CD4-positive, alpha-beta memory T cell (primary cell): ENCODE measurements around the gene PDE4D. TPM values are rescaled to one million over a fixed set of nuclear protein-coding genes. Genes with fewer than 3 reads are reported as not detected.
"Not testable (repeated sequence)": the region's sequence is repeated elsewhere in the genome, so short reads cannot be mapped to it uniquely, and the experiment has no call there.

ENCODE experiments used
- CTCF ChIA-PET: fragments of 350-600 bp; sonication (Branson Sonifier 250); formaldehyde crosslinking; loops from one replicate; lab custom pipeline; 2021; ENCODE audit warnings: inconsistent platforms; ENCODE audit not compliant: partially characterized antibody; lab: Charles Lee
- POLR2A ChIA-PET: fragments of 350-600 bp; sonication (Branson Sonifier 250); formaldehyde crosslinking; loops from one replicate; lab custom pipeline; 2021; ENCODE audit not compliant: partially characterized antibody; lab: Charles Lee
- DNase-seq, 5 donors: peaks; one replicate each; pipeline versions ENCODE4 v3.0.0 to v3.0.0-alpha.2; 2020 to 2022; ENCODE audit warnings: mixed read lengths in 1 of 5
- H3K27ac ChIP-seq: one replicate; pipeline ENCODE4 v1.7.0; 2013; ENCODE audit warnings: low read depth, low read length
- H3K27me3 ChIP-seq: 2 replicates; pipeline ENCODE4 v1.7.0; 2013; ENCODE audit warnings: mild to moderate bottlenecking, low read length, moderate library complexity; ENCODE audit not compliant: insufficient read depth
- H3K36me3 ChIP-seq: 2 replicates; pipeline ENCODE4 v1.7.0; 2013; ENCODE audit warnings: mild to moderate bottlenecking, low read length, moderate library complexity; ENCODE audit not compliant: insufficient read depth
- H3K4me1 ChIP-seq: 2 replicates; pipeline ENCODE4 v1.7.0; 2013; ENCODE audit warnings: mild to moderate bottlenecking, low read length, moderate library complexity; ENCODE audit not compliant: insufficient read depth
- H3K4me3 ChIP-seq, 2 donors: one replicate each; pipeline ENCODE4 v1.7.0; 2013; ENCODE audit warnings: low read length in 2 of 2, mild to moderate bottlenecking in 1 of 2
- H3K9me3 ChIP-seq, 2 donors: one replicate each; pipeline ENCODE4 v1.7.0; 2013; ENCODE audit warnings: low read length in 2 of 2, control low read depth in 1 of 2; ENCODE audit not compliant: control insufficient read depth in 1 of 2
- H3K27ac Mint-ChIP-seq, 7 donors: one replicate each; pipeline ENCODE4 v1.8.0; 2020 to 2021; ENCODE audit warnings: mixed read lengths in 7 of 7, mild to moderate bottlenecking in 6 of 7, inconsistent platforms in 3 of 7, moderate library complexity in 3 of 7
- H3K27me3 Mint-ChIP-seq, 2 donors: one replicate each; pipeline ENCODE4 v1.8.0; 2020 to 2021; ENCODE audit warnings: mixed read lengths in 2 of 2
- H3K36me3 Mint-ChIP-seq, 2 donors: one replicate each; pipeline ENCODE4 v1.8.0; 2020 to 2021; ENCODE audit warnings: mixed read lengths in 2 of 2, inconsistent platforms in 1 of 2, mild to moderate bottlenecking in 1 of 2
- H3K4me1 Mint-ChIP-seq, 4 donors: one replicate each; pipeline ENCODE4 v1.8.0; 2020 to 2021; ENCODE audit warnings: mixed read lengths in 4 of 4, mild to moderate bottlenecking in 1 of 4
- H3K4me3 Mint-ChIP-seq, 8 donors: one replicate each; pipeline ENCODE4 v1.8.0; 2020 to 2021; ENCODE audit warnings: mixed read lengths in 8 of 8, mild to moderate bottlenecking in 7 of 8, moderate library complexity in 6 of 8, inconsistent platforms in 3 of 8
- H3K9me3 Mint-ChIP-seq, 8 donors: one replicate each; pipeline ENCODE4 v1.8.0; 2020 to 2021; ENCODE audit warnings: mixed read lengths in 8 of 8, mild to moderate bottlenecking in 5 of 8, inconsistent platforms in 3 of 8, moderate library complexity in 1 of 8
- intact Hi-C: fragments of 100-400 bp; cut with micrococcal nuclease; formaldehyde crosslinking; loops from one replicate; pipeline ENCODE4 v1.15.1; 2023
- polyA plus RNA-seq, 2 donors: library from polyadenylated mRNA; unstranded; fragments of 300-500 nt; fragmentation: Illumina TruSeq; gene quantifications; one replicate each; pipeline ENCODE4 v1.2.3, GENCODE V29; 2021
- total RNA-seq, 2 experiments: library from RNA; stranded (reverse); gene quantifications; one replicate each; pipeline ENCODE4 v1.2.3, GENCODE V29; 2021

The PDE4D gene
- total and polyA plus RNA-seq, 4 experiments from 2014 or later = 12.3 to 49.7 (median 30.3) TPM

- intact Hi-C loops = no loop called here
- H3K4me1 Mint-ChIP-seq = no peaks in the 10 kb centered on the region
- H3K9me3 Mint-ChIP-seq = peaks cover 0 to 3% (median 0%) of the 10 kb centered on the region in 8 donors
- Histone ChIP-seq H3K9me3 (no peaks in the 10 kb centered on the region), H3K27me3 (no peaks in the 10 kb centered on the region), H3K4me3 (no peak overlapping the region), H3K4me1 (no peaks in the 10 kb centered on the region), H3K27ac (no peak overlapping the region), H3K36me3 (no peaks in the 10 kb centered on the region)
- H3K27me3 Mint-ChIP-seq = peaks cover 0 to 3% of the 10 kb centered on the region in 2 donors
- H3K4me3 Mint-ChIP-seq = no peak overlapping the region
- DNase-seq = no peak
- ChIA-PET CTCF (no interaction called here), POLR2A (no interaction called here)
- H3K27ac Mint-ChIP-seq = no peak overlapping the region
- no peaks in the 10 kb centered on the region for H3K36me3 Mint-ChIP-seq
Observed at GRCh38 chr5:59583151-59583809, 310.2 kb downstream of the PDE4D start.

GRCh38 chr5:59582746-59583145, 310.8 kb downstream of the PDE4D start:
- Histone ChIP-seq H3K27ac (no peak overlapping the region), H3K4me3 (no peak overlapping the region), H3K4me1 (no peaks in the 10 kb centered on the region), H3K36me3 (no peaks in the 10 kb centered on the region), H3K27me3 (no peaks in the 10 kb centered on the region), H3K9me3 (no peaks in the 10 kb centered on the region)
- H3K4me1 Mint-ChIP-seq = no peaks in the 10 kb centered on the region
- no peak for DNase-seq
- peaks cover 0 to 3% of the 10 kb centered on the region in 2 donors for H3K27me3 Mint-ChIP-seq
- CTCF ChIA-PET = no interaction called here
- no peaks in the 10 kb centered on the region for H3K36me3 Mint-ChIP-seq
- intact Hi-C loops = no loop called here
- no peak overlapping the region for H3K4me3 Mint-ChIP-seq
- POLR2A ChIA-PET = no interaction called here
- H3K9me3 Mint-ChIP-seq = peaks cover 0 to 3% (median 0%) of the 10 kb centered on the region in 8 donors
- H3K27ac Mint-ChIP-seq = no peak overlapping the region

GRCh38 chr5:59579824-59580167, 313.7 kb downstream of the PDE4D start:
- POLR2A ChIA-PET = no interaction called here
- no peaks in the 10 kb centered on the region for H3K27me3 ChIP-seq
- H3K4me3 Mint-ChIP-seq = no peak overlapping the region
- no peak overlapping the region for H3K27ac Mint-ChIP-seq
- no peaks in the 10 kb centered on the region for H3K27me3 Mint-ChIP-seq
- H3K27ac ChIP-seq = no peak overlapping the region
- no peaks in the 10 kb centered on the region for H3K36me3 Mint-ChIP-seq
- intact Hi-C loops = no loop called here
- DNase-seq = no peak
- no peaks in the 10 kb centered on the region for H3K9me3 ChIP-seq
- no peaks in the 10 kb centered on the region for H3K4me1 ChIP-seq
- no peak overlapping the region for H3K4me3 ChIP-seq
- H3K36me3 ChIP-seq = no peaks in the 10 kb centered on the region
- H3K9me3 Mint-ChIP-seq = no peaks in the 10 kb centered on the region
- no peaks in the 10 kb centered on the region for H3K4me1 Mint-ChIP-seq
- CTCF ChIA-PET = no interaction called here

GRCh38 chr5:59579101-59579823, 314.3 kb downstream of the PDE4D start:
- no peaks in the 10 kb centered on the region for H3K4me1 ChIP-seq
- H3K9me3 ChIP-seq = no peaks in the 10 kb centered on the region
- no peaks in the 10 kb centered on the region for H3K36me3 ChIP-seq
- H3K27ac Mint-ChIP-seq = no peak overlapping the region
- ChIA-PET POLR2A (no interaction called here), CTCF (no interaction called here)
- H3K36me3 Mint-ChIP-seq = no peaks in the 10 kb centered on the region
- no peaks in the 10 kb centered on the region for H3K9me3 Mint-ChIP-seq
- no peak overlapping the region for H3K4me3 ChIP-seq
- no peaks in the 10 kb centered on the region for H3K27me3 ChIP-seq
- H3K27ac ChIP-seq = no peak overlapping the region
- H3K27me3 Mint-ChIP-seq = no peaks in the 10 kb centered on the region
- no peak for DNase-seq
- intact Hi-C loops = no loop called here
- no peaks in the 10 kb centered on the region for H3K4me1 Mint-ChIP-seq
- no peak overlapping the region for H3K4me3 Mint-ChIP-seq

- Histone ChIP-seq H3K36me3 (no peaks in the 10 kb centered on the region), H3K27me3 (no peaks in the 10 kb centered on the region), H3K4me3 (no peak overlapping the region), H3K4me1 (no peaks in the 10 kb centered on the region), H3K9me3 (no peaks in the 10 kb centered on the region), H3K27ac (no peak overlapping the region)
- no peak for DNase-seq
- H3K27ac Mint-ChIP-seq = no peak overlapping the region
- intact Hi-C loops = no loop called here
- ChIA-PET CTCF (no interaction called here), POLR2A (no interaction called here)
- no peaks in the 10 kb centered on the region for H3K4me1 Mint-ChIP-seq
- no peaks in the 10 kb centered on the region for H3K27me3 Mint-ChIP-seq
- no peak overlapping the region for H3K4me3 Mint-ChIP-seq
- no peaks in the 10 kb centered on the region for H3K36me3 Mint-ChIP-seq
- peaks cover 0 to 2% (median 0%) of the 10 kb centered on the region in 8 donors for H3K9me3 Mint-ChIP-seq
Observed at GRCh38 chr5:59577485-59577884, 316.0 kb downstream of the PDE4D start.

- Mint-ChIP-seq H3K27me3 (no peaks in the 10 kb centered on the region), H3K9me3 (peaks cover 0 to 2% (median 0%) of the 10 kb centered on the region in 8 donors), H3K4me1 (no peaks in the 10 kb centered on the region), H3K4me3 (no peak overlapping the region), H3K36me3 (no peaks in the 10 kb centered on the region), H3K27ac (no peak overlapping the region)
- no peaks in the 10 kb centered on the region for H3K4me1 ChIP-seq
- H3K9me3 ChIP-seq = no peaks in the 10 kb centered on the region
- no peaks in the 10 kb centered on the region for H3K36me3 ChIP-seq
- ChIA-PET POLR2A (no interaction called here), CTCF (no interaction called here)
- no peak for DNase-seq
- no peaks in the 10 kb centered on the region for H3K27me3 ChIP-seq
- H3K27ac ChIP-seq = no peak overlapping the region
- intact Hi-C loops = no loop called here
- no peak overlapping the region for H3K4me3 ChIP-seq
Observed at GRCh38 chr5:59575648-59576445, 317.7 kb downstream of the PDE4D start.

- POLR2A ChIA-PET, CTCF ChIA-PET, H3K4me3 ChIP-seq, intact Hi-C loops, H3K9me3 Mint-ChIP-seq, H3K36me3 Mint-ChIP-seq, H3K9me3 ChIP-seq, H3K4me3 Mint-ChIP-seq, H3K27ac Mint-ChIP-seq, H3K27ac ChIP-seq, H3K4me1 ChIP-seq, H3K27me3 ChIP-seq, DNase-seq, H3K36me3 ChIP-seq, H3K4me1 Mint-ChIP-seq, H3K27me3 Mint-ChIP-seq: not testable (repeated sequence)
Observed at GRCh38 chr5:59573509-59573908, 320.0 kb downstream of the PDE4D start.
